ENCODE measurements around the gene CD33. TPM values are rescaled to one million over a fixed set of nuclear protein-coding genes. Genes with fewer than 3 reads are reported as not detected.

Gene CD33
- polyA plus RNA-seq, 2 of the 4 experiments (the other 2 are of a cell fraction): 0.10 TPM; not detected in 1

DNA sequence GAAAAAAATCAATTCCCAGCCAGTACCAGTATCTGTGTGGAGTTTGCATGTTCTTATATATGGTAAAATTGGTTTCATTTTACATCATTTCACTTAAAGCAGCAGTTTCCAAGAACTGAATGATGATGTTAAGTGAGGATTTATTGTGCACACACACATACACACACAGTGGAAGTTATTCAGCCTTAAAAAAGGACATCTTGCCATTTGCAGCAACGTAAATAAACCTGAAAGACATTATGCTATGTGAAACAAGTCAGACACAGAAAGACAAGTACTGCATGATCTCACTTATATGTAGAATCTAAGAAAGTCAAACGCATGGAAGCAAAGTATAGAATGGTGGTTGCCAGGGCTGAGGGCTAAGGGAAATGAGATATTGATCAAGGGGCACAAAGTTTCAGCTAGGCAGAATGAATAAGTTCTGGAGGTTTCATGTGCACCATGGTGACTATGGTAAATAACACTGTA lies 31.3 kb downstream of the CD33 start:
- Histone ChIP-seq H3K27ac (no peak overlapping the region), H3K9me3 (peaks cover 3% of the 10 kb centered on the region; the same call in 1 of the 3 replicates), H3K4me3 (no peak overlapping the region), H3K4me2 (no peak overlapping the region), H3K4me1 (no peaks in the 10 kb centered on the region)
- DNase-seq (ENCODE audit: low read depth in 1 of 2, low spot score in 1 of 2) (no peak), ATAC-seq (no peak), FAIRE-seq (peak; percentile 13)
- CTCF ChIA-PET: interaction anchor here (2.1 kb wide), 1 partner anchor 98 kb away, joined by 6 read pairs; no protein-coding TSS in a partner anchor
- POLR2A ChIA-PET: no interaction called here
- 0% methylated on average over 2 of the region's 2 CpGs for WGBS (ENCODE audit: missing lambda C conversion rate)
- TF ChIP-seq FOSB (CRISPR knock-in tag; IDR thresholded peaks at IDR 0.05): no peak
- TF ChIP-seq, protein P1, sequence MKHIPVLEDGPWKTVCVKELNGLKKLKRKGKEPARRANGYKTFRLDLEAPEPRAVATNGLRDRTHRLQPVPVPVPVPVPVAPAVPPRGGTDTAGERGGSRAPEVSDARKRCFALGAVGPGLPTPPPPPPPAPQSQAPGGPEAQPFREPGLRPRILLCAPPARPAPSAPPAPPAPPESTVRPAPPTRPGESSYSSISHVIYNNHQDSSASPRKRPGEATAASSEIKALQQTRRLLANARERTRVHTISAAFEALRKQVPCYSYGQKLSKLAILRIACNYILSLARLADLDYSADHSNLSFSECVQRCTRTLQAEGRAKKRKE (CRISPR knock-in tag; IDR thresholded peaks at IDR 0.05; ENCODE audit: low read depth): no peak
- TF ChIP-seq BHLHE40 (IDR thresholded peaks at IDR 0.05; ENCODE audit: low read depth, low read length): no peak
- TF ChIP-seq RFX5 (IDR thresholded peaks at IDR 0.05): no peak
- no peak for TF ChIP-seq NR3C1 (IDR thresholded peaks at IDR 0.05)
- TF ChIP-seq, protein P2, sequence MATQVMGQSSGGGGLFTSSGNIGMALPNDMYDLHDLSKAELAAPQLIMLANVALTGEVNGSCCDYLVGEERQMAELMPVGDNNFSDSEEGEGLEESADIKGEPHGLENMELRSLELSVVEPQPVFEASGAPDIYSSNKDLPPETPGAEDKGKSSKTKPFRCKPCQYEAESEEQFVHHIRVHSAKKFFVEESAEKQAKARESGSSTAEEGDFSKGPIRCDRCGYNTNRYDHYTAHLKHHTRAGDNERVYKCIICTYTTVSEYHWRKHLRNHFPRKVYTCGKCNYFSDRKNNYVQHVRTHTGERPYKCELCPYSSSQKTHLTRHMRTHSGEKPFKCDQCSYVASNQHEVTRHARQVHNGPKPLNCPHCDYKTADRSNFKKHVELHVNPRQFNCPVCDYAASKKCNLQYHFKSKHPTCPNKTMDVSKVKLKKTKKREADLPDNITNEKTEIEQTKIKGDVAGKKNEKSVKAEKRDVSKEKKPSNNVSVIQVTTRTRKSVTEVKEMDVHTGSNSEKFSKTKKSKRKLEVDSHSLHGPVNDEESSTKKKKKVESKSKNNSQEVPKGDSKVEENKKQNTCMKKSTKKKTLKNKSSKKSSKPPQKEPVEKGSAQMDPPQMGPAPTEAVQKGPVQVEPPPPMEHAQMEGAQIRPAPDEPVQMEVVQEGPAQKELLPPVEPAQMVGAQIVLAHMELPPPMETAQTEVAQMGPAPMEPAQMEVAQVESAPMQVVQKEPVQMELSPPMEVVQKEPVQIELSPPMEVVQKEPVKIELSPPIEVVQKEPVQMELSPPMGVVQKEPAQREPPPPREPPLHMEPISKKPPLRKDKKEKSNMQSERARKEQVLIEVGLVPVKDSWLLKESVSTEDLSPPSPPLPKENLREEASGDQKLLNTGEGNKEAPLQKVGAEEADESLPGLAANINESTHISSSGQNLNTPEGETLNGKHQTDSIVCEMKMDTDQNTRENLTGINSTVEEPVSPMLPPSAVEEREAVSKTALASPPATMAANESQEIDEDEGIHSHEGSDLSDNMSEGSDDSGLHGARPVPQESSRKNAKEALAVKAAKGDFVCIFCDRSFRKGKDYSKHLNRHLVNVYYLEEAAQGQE (IDR thresholded peaks at IDR 0.05): no peak
- TF ChIP-seq KDM5A (IDR thresholded peaks at IDR 0.05): no peak
- no peak for TF ChIP-seq CHD2 (IDR thresholded peaks at IDR 0.05; ENCODE audit: low read length, partially characterized antibody)
- no peak for TF ChIP-seq HOXA7 (CRISPR knock-in tag; IDR thresholded peaks at IDR 0.05)
- no peak for TF ChIP-seq POLR2A (IDR thresholded peaks at IDR 0.05; ENCODE audit: low read length)
- TF ChIP-seq NFE2L2 (conservative IDR thresholded peaks at IDR 0.05; ENCODE audit: low read length): no peak
- TF ChIP-seq, protein P3, sequence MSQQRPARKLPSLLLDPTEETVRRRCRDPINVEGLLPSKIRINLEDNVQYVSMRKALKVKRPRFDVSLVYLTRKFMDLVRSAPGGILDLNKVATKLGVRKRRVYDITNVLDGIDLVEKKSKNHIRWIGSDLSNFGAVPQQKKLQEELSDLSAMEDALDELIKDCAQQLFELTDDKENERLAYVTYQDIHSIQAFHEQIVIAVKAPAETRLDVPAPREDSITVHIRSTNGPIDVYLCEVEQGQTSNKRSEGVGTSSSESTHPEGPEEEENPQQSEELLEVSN (IDR thresholded peaks at IDR 0.05; ENCODE audit: borderline replicate concordance, low read depth): no peak
- TF ChIP-seq, protein P4, sequence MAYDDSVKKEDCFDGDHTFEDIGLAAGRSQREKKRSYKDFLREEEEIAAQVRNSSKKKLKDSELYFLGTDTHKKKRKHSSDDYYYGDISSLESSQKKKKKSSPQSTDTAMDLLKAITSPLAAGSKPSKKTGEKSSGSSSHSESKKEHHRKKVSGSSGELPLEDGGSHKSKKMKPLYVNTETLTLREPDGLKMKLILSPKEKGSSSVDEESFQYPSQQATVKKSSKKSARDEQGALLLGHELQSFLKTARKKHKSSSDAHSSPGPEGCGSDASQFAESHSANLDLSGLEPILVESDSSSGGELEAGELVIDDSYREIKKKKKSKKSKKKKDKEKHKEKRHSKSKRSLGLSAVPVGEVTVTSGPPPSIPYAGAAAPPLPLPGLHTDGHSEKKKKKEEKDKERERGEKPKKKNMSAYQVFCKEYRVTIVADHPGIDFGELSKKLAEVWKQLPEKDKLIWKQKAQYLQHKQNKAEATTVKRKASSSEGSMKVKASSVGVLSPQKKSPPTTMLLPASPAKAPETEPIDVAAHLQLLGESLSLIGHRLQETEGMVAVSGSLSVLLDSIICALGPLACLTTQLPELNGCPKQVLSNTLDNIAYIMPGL (CRISPR knock-in tag; IDR thresholded peaks at IDR 0.05; ENCODE audit: borderline replicate concordance): no peak

DNA sequence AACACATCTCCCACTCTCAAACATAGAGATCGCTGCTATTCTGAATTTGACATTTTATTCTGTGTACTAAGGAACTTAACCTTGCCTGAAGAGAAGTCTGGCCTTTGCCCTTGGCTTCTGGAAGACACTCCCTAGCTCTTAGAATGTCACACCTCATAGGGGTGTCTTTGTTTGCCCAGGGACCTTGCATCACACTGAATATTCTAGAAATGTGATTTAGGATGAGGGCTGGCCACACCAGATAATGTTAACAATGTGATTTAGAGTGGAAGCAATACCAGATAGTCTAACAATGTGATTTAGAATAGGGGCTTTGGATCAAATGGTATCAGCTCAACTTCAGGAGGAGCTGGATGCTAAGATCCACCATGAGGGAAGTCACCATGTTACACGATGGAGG lies 32.6 kb downstream of the CD33 start:
- DNase-seq (ENCODE audit: low read depth in 1 of 2, low spot score in 1 of 2): no peak
- no peak overlapping the region for H3K27ac ChIP-seq
- no peak for ATAC-seq
- ChIA-PET POLR2A (no interaction called here), CTCF (interaction anchor here (0.9 to 2.1 kb wide), 8 partner anchors 9 to 236 kb away, joined by 3 to 6 read pairs (median 4); no protein-coding TSS in a partner anchor)
- H3K9me3 ChIP-seq: peaks cover 11% of the 10 kb centered on the region; the same call in 1 of the 3 replicates
- FAIRE-seq: no peak
- H3K4me2 ChIP-seq: no peak overlapping the region
- 3% methylated on average over 2 of the region's 2 CpGs for WGBS (ENCODE audit: missing lambda C conversion rate)
- H3K4me1 ChIP-seq: no peaks in the 10 kb centered on the region
- TF ChIP-seq EP300 (IDR thresholded peaks at IDR 0.05): no peak
- no peak for TF ChIP-seq HOXB13 (CRISPR knock-in tag; IDR thresholded peaks at IDR 0.05; ENCODE audit: low read depth)
- no peak for TF ChIP-seq RARB (CRISPR knock-in tag; IDR thresholded peaks at IDR 0.05)
- TF ChIP-seq, protein P2 (IDR thresholded peaks at IDR 0.05): no peak
- no peak for TF ChIP-seq HOXB5 (CRISPR knock-in tag; IDR thresholded peaks at IDR 0.05)
- no peak for TF ChIP-seq NFE2L2 (conservative IDR thresholded peaks at IDR 0.05; ENCODE audit: low read length)
- TF ChIP-seq ZC3H11A (IDR thresholded peaks at IDR 0.05): no peak
- no peak for TF ChIP-seq NR3C1 (IDR thresholded peaks at IDR 0.05)
- no peak for TF ChIP-seq ZNF302 (CRISPR knock-in tag; IDR thresholded peaks at IDR 0.05)
- no peak for TF ChIP-seq ZFP36 (IDR thresholded peaks at IDR 0.05; ENCODE audit: borderline replicate concordance, partially characterized antibody)
- no peak overlapping the region for H3K4me3 ChIP-seq

All from A549 (cell line).